Measurements from ENCODE around the gene DNAJC11. TPM values are rescaled to one million over a fixed set of nuclear protein-coding genes. Genes with fewer than 3 reads are reported as not detected.
A peak's percentile ranks its signal among the peaks of the same experiment; 100 is the strongest.
"Not testable (repeated sequence)": the region's sequence is repeated elsewhere in the genome, so short reads cannot be mapped to it uniquely, and the experiment has no call there.

Gene DNAJC11
- total and polyA plus RNA-seq, 7 donors: 21.0 to 48.5 (median 33.0) TPM

DNA sequence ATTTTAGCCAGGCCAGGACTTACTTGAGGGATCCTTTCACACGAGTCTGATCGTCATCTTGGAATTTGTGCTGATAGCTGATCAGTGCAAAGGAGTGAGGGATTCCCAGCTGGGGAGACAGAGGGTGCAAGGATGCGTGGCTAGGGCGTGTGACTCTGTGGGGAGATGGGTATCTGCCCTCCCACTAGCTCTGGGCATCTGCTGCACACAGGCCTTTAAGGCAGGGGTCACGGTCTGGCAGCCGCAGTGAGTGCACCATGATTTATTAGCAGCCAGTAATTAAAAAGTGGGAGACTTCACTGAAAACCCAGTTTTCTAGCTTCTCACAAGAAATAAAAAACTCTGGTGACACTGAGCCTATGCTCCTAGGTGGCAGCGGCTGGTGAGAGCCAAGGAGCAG lies 56.6 kb downstream of the DNAJC11 start:
- 96 to 97% methylated on average over 7 of the region's 7 CpGs for WGBS, 2 donors
- Histone ChIP-seq H3K27me3 (no peaks in the 10 kb centered on the region), H3K36me3 (peaks cover 4 to 55% (median 24%) of the 10 kb centered on the region in 4 donors), H3K9me3 (no peaks in the 10 kb centered on the region), H3K4me1 (peaks cover 0 to 3% (median 0%) of the 10 kb centered on the region in 4 donors), H3K4me3 (no peak overlapping the region), H3K27ac (no peak overlapping the region)
- intact Hi-C loops (cut with DNase I): loop anchor here (5.0 kb wide), 1 partner anchor 158 kb away; no protein-coding TSS in a partner anchor
- TF ChIP-seq POLR2AphosphoS5 (IDR thresholded peaks at IDR 0.05): no peak
- TF ChIP-seq, protein P1, sequence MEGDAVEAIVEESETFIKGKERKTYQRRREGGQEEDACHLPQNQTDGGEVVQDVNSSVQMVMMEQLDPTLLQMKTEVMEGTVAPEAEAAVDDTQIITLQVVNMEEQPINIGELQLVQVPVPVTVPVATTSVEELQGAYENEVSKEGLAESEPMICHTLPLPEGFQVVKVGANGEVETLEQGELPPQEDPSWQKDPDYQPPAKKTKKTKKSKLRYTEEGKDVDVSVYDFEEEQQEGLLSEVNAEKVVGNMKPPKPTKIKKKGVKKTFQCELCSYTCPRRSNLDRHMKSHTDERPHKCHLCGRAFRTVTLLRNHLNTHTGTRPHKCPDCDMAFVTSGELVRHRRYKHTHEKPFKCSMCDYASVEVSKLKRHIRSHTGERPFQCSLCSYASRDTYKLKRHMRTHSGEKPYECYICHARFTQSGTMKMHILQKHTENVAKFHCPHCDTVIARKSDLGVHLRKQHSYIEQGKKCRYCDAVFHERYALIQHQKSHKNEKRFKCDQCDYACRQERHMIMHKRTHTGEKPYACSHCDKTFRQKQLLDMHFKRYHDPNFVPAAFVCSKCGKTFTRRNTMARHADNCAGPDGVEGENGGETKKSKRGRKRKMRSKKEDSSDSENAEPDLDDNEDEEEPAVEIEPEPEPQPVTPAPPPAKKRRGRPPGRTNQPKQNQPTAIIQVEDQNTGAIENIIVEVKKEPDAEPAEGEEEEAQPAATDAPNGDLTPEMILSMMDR (IDR thresholded peaks at IDR 0.05): no peak
- no peak for TF ChIP-seq EP300 (IDR thresholded peaks at IDR 0.05)
- no peak for TF ChIP-seq POLR2A (IDR thresholded peaks at IDR 0.05)
- no peak for DNase-seq

DNA sequence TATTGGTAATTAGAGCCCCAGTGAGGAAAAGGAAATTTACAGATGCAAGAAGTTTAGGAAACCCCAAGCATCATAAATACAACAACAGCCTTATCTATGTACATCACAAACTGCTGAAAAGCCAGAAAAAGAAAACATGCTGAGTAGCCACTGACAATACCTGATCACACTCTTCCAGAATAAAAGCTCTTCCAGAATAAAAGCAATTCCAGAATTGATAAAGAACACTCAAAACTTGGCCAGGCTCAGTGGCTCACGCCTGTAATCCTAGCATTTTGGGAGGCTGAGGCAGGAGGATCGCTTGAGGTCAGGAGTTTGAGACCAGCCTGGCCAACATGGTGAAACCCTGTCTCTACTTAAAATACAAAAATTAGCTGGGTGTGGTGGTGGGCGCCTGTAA lies 60.7 kb downstream of the DNAJC11 start:
- H3K27me3 ChIP-seq; H3K27ac ChIP-seq; H3K9me3 ChIP-seq; DNase-seq; H3K4me1 ChIP-seq; intact Hi-C loops (cut with DNase I); H3K4me3 ChIP-seq: not testable (repeated sequence)
- 95% methylated on average over 3 of the region's 3 CpGs for WGBS, 2 donors
- H3K36me3 ChIP-seq: peaks cover 23 to 92% (median 38%) of the 10 kb centered on the region in 4 donors

DNA sequence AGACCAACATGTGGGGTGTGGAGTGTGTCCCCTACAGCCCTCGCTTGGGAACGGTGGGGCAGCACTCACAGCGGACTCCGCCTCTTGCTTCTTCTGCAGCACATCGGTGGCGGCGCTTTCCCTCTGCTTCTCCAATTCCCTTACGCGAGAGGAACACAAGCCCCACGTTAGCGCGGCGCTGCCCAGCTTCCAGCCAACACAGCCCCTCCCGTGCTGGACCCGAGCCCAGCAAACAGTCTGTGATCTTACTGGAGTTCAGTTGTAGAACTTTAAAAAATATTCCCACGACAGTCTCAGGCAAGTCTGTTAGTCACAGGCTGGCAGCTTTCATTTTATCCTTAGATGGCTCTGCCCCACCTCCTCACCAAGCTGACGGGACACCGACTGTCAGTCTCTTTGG lies 63.4 kb downstream of the DNAJC11 start:
- peaks cover 0 to 9% (median 3%) of the 10 kb centered on the region in 4 donors for H3K4me1 ChIP-seq
- no peak overlapping the region for H3K4me3 ChIP-seq
- TF ChIP-seq POLR2A (IDR thresholded peaks at IDR 0.05) (no peak), POLR2AphosphoS5 (IDR thresholded peaks at IDR 0.05) (peak in 3 of 4 donors; percentile 27 to 47 (median 31))
- peak overlapping the region; percentile 43 to 76 (median 62) for H3K27ac ChIP-seq
- peaks cover 19 to 94% (median 44%) of the 10 kb centered on the region in 4 donors for H3K36me3 ChIP-seq
- no peaks in the 10 kb centered on the region for H3K9me3 ChIP-seq
- H3K27me3 ChIP-seq: no peaks in the 10 kb centered on the region
- 83 to 85% methylated on average over 18 of the region's 18 CpGs for WGBS, 2 donors
- intact Hi-C loops (cut with DNase I): loop anchor here (5.0 kb wide), 1 partner anchor 41 kb away; no protein-coding TSS in a partner anchor
- DNase-seq: peak; percentile 91

GRCh38 chr1:6637770-6638169 lies 63.8 kb downstream of the DNAJC11 start:
- Histone ChIP-seq H3K27ac (peak overlapping the region; percentile 43 to 76 (median 62)), H3K27me3 (no peaks in the 10 kb centered on the region), H3K4me3 (no peak overlapping the region), H3K4me1 (peaks cover 0 to 9% (median 3%) of the 10 kb centered on the region in 4 donors), H3K36me3 (peaks cover 24 to 97% (median 47%) of the 10 kb centered on the region in 4 donors), H3K9me3 (no peaks in the 10 kb centered on the region)
- WGBS, 2 donors: 91 to 93% methylated on average over 9 of the region's 9 CpGs
- intact Hi-C loops (cut with DNase I): loop anchor here (5.0 kb wide), 1 partner anchor 40 kb away; no protein-coding TSS in a partner anchor
- DNase-seq: no peak
- TF ChIP-seq, protein P1 (IDR thresholded peaks at IDR 0.05): no peak
- TF ChIP-seq EP300 (IDR thresholded peaks at IDR 0.05) (no peak), POLR2AphosphoS5 (IDR thresholded peaks at IDR 0.05) (no peak), POLR2A (IDR thresholded peaks at IDR 0.05) (no peak)

- intact Hi-C loops (cut with DNase I): loop anchor here (5.0 kb wide), 1 partner anchor 39 kb away; no protein-coding TSS in a partner anchor
- peaks cover 31 to 97% (median 49%) of the 10 kb centered on the region in 4 donors for H3K36me3 ChIP-seq
Observed at GRCh38 chr1:6636778-6637177, 64.8 kb downstream of the DNAJC11 start.

GRCh38 chr1:6635910-6636760 lies 65.5 kb downstream of the DNAJC11 start:
- intact Hi-C loops (cut with DNase I): loop anchor here (5.0 kb wide), 1 partner anchor 39 kb away; no protein-coding TSS in a partner anchor
- no peak overlapping the region for H3K27ac ChIP-seq
- no peaks in the 10 kb centered on the region for H3K9me3 ChIP-seq
- DNase-seq: no peak
- H3K27me3 ChIP-seq: no peaks in the 10 kb centered on the region
- H3K4me3 ChIP-seq: no peak overlapping the region
- TF ChIP-seq, protein P1 (IDR thresholded peaks at IDR 0.05): no peak
- no peak for TF ChIP-seq EP300 (IDR thresholded peaks at IDR 0.05)
- TF ChIP-seq POLR2A (IDR thresholded peaks at IDR 0.05): no peak
- TF ChIP-seq POLR2AphosphoS5 (IDR thresholded peaks at IDR 0.05): no peak
- 85% methylated on average over 16 of the region's 16 CpGs for WGBS, 2 donors
- H3K36me3 ChIP-seq: peaks cover 31 to 98% (median 51%) of the 10 kb centered on the region in 4 donors
- H3K4me1 ChIP-seq: peaks cover 0 to 9% (median 3%) of the 10 kb centered on the region in 4 donors

More at GRCh38 chr1:6636778-6637177, 64.8 kb downstream of the DNAJC11 start:
- H3K9me3 ChIP-seq, H3K4me1 ChIP-seq, H3K27me3 ChIP-seq, H3K4me3 ChIP-seq, DNase-seq: not testable (repeated sequence)
- WGBS, 2 donors: 88 to 96% methylated on average over 6 of the region's 6 CpGs
- H3K27ac ChIP-seq: peak overlapping the region in 2 of 4 donors; percentile 63 to 76
